ENCODE measurements around the gene KCNH4.
"Not testable (repeated sequence)": the region's sequence is repeated elsewhere in the genome, so short reads cannot be mapped to it uniquely, and the experiment has no call there.

KCNH4 gene

DNA sequence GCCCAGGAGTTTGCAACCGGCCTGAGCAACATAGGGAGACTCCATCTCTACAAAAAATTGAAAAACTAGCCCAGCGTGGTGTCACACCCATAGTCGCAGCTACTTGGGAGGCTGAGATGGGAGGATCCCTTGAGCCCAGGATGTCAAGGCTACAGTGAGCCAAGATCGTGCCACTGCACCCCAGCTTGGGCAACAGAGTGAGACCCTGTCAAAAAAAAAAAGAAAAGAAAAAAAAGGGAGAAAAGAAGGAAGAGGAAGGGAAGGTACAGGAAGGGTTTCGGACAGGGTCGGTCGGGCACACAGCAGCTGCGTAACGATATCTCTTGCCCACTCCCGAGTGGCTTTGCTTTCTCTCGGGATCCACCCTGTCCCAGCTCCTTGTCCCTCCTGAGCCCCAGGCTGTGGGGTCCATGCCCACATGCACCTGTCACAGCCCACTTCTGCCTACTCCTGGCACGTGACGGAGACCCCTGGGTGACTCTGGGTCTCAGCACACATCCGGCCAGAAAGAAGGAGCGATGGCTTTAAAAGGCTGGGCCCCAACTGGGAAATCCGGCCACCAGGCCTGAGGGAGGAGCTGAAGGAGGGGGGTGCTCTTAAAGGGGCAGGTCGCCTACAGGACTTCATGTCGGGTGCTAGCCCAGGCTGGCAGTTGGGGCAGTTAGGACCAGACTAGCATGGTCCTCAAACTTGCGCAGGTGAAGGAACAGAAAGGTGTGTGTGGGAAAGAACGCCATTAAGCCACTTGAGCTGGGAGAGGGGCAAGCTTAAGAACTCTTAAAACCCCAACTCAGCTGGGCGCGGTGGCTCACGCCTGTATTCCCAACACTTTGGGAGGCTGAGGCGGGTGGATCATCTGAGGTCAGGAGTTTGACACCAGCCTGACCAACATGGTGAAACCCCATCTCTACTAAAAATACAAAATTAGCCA lies 13.3 kb upstream of the KCNH4 start, which contains the start of gene GHDC:
GHDC (minus strand) TSS at position 526 of the 931 bp plus-strand sequence. CDS start 913 bp downstream, outside the sequence.
- peak; percentile 26 for DNase-seq

DNA sequence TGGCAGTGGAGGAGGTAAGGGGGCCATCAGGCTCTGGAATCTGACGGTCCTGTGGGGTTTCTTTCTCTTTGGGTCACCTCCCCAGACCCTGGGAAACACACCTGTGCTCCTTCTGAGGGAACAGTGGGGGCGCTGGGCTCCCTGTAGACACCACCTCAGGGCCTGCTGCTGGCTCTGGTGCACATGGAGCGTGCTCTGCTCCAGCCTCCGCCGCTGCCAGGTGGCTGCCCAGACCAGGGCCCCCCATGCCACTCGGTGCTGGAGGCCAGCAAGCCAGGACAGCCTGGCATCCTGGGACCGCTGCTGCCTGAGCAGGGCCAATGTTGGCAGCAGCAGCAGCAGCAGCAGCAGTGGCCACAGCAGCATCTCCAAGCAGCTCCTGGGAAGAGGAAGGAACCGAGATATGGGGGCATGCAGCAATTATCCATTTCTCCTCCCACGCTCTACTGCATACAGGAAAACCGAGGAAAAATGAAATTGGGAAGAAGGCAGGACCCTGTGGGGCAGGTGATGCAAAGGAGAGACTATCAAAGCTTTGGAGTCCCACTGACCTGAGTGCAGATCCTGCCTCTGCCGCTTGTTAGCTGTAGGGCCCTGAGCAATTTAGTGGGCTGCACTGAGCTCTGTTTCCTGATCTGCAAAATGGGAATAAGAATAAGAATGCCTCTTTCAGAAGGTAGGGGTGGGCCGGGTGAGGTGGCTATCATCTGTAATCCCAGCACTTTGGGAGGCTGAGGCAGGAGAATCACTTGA lies 12.4 kb upstream of the KCNH4 start:
- DNase-seq, result no peak

- no peak for DNase-seq
Measured at GRCh38 chr17:42192189-42193126, 11.5 kb upstream of the KCNH4 start.

- no peak for DNase-seq
Measured at GRCh38 chr17:42191275-42191608, 10.3 kb upstream of the KCNH4 start.

- DNase-seq, result no peak
Measured at GRCh38 chr17:42190491-42191274, 9.7 kb upstream of the KCNH4 start.

DNA sequence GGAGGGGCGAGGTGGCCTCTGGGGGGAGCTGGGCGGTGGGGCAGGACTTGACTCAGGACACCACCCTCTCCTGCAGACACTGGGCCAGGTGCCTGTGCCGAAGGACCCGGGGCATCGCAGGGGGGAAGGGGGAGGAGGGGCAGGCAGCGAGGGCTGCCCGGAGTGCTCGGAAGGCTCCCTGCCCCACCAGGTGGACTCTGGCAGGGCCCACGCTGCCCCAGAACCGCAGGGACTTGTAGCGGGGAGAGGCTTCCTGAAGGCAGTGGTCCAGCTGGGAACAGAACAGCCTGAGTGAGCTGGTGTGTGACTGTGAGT lies 8.7 kb upstream of the KCNH4 start:
- DNase-seq, result no peak

- DNase-seq, result no peak
Measured at GRCh38 chr17:42188749-42189650, 8.1 kb upstream of the KCNH4 start.

DNA sequence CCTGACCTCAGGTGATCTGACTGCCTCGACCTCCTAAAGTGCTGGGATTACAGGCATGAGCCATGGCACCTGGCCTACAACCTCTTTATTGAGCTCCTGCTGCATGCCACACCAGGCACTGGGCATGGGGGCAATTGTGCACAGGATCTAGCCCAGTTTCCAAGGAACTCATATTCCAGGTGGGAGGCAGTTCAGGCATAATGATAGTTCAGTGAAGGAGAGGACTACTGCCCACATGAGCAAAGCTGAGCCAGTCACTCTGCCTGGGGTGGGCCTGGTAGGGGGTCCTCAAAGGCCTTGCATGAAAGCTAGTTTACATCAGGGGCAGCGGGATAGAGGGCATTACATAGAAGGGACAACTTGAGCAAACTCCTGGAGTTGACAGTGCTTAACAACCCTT lies 6.9 kb upstream of the KCNH4 start:
- DNase-seq, result no peak

GRCh38 chr17:42186191-42186590 lies 5.2 kb upstream of the KCNH4 start:
- not testable (repeated sequence) for DNase-seq

DNA sequence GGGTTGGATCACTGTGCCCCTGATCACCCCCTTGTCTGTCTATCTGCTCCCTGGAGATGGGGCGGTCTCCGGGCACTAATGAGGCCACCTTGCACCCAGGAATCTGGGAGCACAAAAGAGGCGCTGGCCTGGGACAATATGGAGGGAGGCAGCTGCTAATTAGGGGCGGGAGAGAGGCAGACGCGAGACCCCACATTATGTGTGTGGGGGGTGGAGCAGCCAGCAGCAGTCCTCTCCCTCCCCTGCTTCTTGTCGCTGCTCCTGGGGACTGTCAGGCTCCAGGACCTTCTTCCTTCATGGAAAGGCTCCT lies 4.6 kb upstream of the KCNH4 start:
- no peak for DNase-seq

DNA sequence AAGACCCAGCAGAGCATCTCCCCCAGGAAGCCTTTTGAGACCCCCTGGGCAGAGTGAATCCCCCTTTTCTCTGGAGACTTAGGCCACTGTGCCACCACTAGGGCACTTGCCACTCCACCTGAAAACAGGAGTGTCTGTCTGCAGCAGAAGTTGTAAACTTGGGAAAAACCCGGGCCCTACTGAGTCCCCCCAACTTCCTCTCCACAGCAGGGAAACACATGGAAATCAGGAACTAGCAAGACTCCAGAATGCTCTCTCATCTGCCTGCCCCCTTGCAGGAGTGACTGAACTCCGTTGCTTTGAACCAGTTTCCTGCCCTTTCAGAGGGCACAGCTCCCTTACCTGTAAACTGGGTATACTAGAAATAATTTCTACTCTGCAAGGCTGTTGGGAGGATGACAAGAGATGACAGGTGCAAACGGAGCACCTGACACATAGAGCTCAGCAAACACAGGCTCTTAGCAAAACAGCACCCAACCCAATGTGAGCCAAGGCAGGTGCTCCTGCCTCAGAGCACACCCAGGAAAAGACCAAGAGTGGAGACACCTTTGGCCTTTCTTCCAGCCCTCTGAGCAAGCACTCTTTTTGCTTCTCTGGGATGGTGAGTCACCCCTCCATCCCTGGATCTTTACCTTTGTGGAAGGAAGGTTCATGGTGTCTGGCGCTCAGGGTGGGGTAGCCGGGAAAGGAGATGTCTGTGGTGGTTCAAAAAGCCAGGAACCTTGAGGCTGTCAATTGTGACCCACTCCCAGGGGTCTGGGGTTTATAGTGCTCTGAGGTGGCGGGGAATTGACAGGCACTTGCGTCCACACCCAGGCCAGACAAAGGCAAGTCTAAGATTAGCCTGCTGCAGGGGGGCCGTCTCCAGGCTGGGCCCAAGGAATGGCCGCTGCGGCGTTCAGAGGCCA lies 4.0 kb upstream of the KCNH4 start, which contains the start of gene HCRT:
HCRT (minus strand) TSS at position 740 of the 908 bp plus-strand sequence; CDS start at position 653, 87 bp downstream.
- no peak for DNase-seq

- DNase-seq, result peak; percentile 27
Measured at GRCh38 chr17:42183741-42184711, 3.1 kb upstream of the KCNH4 start.

GRCh38 chr17:42182927-42183734 lies 2.2 kb upstream of the KCNH4 start:
- no peak for DNase-seq

DNA sequence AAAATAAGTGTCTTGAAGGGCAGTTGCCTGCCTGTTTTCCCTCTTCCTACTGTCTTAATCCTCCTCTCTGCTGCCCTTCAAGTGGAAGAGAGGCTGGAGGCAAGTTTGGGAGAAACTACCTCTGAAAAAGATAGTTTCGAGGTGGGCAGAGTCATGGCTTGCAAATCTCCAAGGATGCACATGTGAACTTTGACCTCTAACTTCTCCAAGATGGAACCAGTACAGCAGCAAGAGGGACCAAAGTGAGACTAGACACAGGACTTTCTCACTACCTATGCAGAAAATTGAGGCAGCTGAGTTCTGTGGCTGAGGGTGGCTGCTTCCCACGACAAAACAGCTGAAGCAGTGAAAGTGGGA lies 887 bp upstream of the KCNH4 start:
- no peak for DNase-seq

GRCh38 chr17:42180411-42180921 lies 476 bp downstream of the KCNH4 start:
- no peak for DNase-seq

DNA sequence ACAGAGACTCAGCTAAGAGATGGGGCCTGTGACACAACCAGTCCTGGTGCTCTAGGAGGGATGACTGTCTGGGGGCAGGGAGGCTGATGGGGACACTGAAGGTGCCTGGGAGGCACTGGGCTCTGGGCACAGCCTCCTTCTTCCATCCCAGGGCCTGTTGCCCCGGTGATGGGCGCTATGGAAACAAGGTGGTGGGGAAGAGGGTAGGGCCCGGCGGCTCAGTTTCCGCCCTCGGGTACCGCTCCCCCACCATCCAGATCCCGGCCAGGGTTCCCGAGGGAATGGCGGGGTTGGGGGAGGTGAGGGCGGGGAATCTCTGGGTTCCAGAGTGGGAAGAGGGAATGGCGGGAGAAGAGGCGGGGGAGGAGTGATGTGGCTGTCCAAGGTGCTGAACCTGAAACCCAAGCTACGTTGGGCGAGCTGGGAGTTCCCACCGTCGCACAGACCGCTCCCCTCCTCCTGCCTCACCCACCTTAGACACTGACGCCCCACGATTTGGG lies 981 bp downstream of the KCNH4 start:
- no peak for DNase-seq

- DNase-seq, result no peak
Measured at GRCh38 chr17:42179335-42179734, 1.6 kb downstream of the KCNH4 start.

DNA sequence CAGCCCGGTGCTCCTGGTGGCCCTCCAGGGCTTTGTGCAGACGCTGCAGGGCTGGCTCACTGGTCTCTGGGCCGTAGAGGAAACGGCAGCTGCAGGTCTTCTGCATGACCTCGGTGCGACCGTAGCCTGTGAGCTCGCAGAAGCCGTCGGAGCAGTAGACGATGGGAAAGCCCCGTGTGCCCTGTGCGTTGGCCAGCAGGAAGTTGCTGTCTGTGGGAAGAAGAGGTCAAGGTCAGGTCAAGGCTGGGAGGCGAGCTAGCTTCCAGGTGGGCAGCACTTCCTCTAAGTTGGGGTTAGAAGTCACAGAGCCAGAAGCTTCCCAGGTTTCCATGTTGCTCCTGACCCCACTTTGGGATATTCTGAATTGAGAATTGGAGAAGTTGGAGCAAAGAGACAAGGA lies 2.1 kb downstream of the KCNH4 start:
- no peak for DNase-seq
